HG03060 (cell line): Measurements from ENCODE around the gene TMEM213.

ENCODE experiments used
- ATAC-seq: cut with Tn5 transposase; IDR thresholded peaks from one replicate; pipeline ENCODE4 v1.9.1; 2021; ENCODE audit warnings: low read depth, moderate number of reproducible peaks; ENCODE audit not compliant: unreplicated experiment

The TMEM213 gene

DNA sequence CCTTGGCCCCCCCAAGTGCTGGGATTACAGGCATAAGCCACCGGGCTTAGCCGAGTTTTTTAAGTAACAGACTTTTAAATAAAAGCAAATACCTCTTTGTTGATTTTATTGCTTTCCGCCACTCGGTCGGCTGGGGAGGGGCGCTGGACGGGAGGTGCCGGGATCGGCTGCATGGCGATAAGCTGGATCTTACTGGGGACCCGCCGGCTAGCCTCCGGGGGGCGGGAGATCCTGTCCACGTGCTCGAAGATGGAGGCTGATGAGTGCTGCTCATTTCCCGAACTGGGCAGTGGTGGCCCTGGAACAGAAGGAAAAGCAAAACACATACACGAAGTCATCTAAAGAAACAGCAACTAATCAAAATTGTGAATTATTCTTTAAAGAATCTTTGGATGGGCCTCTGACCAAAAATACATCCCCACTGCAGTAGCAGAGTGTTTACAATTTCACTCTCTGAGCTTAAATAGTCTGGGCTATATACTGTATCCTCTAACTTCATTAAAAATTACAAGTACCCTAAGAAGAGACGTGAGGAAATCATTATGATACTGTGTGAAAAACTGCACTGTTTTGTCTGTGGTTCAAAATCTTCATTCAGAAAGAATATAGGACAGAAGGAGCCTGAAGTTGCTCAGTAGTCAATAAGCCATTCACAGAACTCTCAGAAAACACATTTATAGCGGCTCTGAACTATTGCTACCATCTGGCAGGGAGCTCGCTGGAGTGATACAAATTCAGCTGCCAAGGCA is 73.4 kb downstream of the TMEM213 start:
- no peak for ATAC-seq

DNA sequence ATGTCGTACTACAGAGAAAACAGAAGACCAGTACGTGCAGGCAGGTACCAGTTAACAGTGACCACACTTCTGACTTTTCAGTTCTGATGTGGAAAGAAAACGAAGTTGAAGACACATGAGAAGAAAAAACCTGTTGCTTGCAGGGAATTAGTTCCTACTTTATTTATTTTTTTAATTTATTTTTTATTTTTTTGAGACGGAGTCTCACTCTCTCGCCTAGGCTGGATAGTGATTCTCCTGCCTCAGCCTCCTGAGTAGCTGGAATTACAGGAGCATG is 74.0 kb downstream of the TMEM213 start:
- ATAC-seq: no peak

DNA sequence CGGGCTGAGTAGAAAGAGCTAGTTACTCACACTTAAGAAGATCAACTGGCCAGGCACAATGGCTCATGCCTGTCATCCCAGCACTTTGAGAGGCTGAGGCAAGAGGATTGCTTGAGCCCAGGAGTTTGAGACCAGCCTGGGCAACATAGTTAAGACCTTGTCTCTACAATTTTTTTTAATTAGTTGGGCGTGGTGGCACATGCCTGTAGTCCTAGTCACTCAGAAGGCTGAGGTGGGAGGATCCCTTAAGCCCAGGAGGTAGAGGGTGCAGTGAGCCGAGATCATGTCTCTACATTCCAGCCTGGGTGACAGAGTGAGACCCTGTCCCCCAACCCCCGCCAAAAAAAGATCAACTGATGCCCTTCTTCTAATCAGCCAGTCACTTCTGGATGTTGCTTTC is 74.8 kb downstream of the TMEM213 start:
- no peak for ATAC-seq

DNA sequence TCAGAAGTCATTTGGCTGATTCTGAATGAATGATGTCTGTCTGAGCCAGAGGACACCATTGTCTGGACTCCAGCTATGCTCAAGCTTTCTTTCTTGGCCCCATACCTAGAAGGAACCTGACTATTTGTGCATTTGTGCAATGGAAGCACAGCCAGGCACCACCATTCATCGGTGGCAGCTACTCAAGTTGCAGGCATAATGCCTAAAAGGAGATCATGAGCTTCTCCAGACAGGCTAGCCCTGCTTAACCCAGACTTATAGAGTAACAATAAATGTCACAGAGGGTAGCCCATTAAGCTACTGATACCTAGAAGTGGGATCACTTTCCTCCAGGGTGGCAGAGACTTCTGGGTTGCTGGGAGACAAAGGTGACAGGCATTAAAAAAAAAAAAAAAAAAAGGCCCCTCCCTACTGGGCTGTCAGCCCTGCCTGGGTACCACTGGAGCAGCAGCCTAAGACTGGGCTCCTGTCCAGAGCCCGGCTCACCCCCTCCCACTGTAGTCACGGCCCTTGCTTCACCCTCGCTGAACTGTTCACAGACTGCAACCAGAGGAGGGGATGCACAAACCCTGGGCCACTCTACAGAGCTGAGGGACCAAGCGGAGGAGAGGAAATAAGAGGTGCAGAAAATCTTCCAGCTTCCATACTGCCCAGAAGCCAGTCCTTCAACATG is 75.6 kb downstream of the TMEM213 start:
- ATAC-seq: no peak

DNA sequence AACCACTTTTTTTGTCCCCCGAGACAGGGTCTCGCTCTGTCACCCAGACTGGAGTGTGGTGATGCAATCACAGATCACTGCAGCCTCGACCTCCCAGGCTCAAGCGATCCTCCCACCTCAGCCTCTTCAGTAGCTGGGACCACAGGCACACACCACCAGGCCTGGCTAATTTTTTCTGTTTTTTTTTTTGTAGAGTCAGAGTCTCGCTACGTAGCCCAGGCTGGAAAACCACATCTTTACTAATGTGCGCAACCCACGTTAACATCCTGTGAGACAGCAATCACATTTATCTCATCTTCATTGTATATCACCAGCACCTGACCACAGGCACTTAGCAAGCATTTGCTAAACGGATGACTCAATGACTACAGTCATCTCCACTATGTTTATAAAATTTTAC is 78.0 kb downstream of the TMEM213 start:
- ATAC-seq: no peak

DNA sequence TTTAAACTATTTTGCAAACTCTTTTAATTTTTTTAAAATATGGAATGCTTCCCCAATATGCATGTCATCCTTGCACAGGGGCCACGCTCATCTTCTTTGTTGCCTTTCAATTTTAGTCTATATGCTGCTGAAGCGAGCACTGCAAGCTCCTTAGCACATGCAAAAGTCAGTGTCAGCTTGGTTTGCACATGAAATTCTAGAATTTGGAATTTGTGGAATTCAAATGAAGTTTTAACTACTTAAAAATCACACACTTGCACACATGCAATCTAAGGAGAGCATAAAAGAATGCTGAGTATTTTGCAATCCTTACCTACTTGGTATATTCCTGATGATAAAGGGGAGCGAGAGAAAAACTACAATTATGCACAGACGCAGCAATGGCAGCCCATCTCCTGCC is 78.5 kb downstream of the TMEM213 start:
- no peak for ATAC-seq

DNA sequence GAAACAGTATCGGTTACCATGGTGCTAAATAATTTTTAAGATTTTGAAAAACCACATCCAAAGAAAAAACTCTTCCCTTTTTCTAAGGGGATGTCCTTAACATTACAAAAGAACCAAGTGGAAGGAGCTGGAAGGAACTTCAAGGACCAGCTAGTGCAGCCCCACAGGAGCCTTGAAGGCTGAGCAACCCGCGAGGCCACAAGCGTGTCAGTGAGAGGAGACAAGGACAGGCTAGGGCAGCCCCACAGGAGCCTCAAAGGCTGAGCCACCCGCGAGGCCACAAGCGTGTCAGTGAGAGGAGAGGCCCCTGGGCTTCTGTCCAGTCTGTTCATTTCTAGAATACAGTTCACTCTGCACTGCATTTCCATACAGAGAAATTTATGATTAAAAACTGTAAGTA is 80.3 kb downstream of the TMEM213 start:
- no peak for ATAC-seq

DNA sequence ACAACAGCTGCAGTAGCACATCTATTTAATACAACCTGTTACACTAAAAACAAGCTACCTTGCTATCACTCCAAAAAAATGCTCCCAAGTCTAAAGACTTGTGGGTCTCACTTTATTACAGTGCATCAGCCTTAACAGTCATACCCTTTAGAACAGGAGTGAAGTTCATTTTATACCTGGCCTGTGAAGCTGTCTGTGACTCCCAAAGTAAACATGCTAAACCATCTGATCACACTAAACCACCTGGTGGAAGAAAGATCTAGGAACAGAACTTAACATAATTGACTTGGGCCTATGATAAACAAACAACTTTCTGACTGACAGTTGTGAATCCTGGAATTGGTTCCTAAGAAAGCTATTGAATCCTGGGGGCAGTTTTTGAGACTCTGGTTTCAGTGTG is 81.1 kb downstream of the TMEM213 start:
- ATAC-seq: no peak

DNA sequence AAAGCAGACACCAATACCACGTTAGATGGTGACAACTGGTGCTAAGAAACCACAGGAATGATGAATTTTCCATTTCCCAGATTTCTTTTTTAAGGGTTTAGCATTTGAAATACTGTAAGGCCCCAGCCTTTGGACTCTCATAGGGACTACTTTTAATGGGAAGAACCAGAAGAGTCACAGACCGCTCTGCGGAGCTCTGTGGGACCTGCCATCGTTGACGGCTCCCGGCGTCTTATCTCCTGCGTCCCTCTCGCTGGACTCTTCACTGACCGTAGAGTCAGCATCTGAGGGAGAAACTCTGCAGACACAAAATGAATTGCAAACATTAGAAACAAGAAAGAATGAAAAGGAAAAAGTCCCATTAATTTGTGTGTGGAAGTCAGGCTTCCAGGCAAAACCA is 81.6 kb downstream of the TMEM213 start:
- ATAC-seq: no peak

DNA sequence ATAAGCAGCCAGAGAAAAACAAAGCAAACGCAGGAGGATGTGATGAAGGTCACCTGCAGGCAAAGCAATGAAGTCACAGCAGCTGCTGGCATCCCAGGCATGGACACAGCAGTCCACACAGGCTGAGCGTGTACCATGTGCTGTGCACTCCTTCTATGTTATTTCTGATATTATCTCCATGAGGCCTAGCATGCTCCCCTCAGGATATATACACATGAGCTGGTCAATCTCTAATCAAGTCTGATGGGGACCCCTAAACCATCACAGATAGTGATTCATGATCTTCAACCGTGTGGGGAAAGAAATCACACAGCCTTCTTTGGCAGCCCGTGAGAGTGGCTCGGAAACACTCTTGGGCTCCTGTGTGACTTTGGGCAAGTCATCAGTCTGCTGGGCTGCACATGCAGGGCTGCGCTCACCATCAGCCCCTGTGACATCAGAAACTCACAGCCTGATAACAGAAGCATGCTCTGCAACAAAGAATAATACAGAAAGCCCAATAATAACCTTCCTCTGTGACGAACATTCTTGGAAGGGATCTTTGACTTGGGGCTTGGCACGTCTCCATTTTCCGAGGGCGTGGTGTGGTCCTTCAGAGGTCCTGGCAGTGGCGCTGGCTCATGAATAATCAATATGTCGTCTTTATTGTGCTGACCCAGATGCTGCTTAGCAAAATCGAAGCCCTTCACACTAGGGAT is 83.2 kb downstream of the TMEM213 start:
- ATAC-seq: no peak

DNA sequence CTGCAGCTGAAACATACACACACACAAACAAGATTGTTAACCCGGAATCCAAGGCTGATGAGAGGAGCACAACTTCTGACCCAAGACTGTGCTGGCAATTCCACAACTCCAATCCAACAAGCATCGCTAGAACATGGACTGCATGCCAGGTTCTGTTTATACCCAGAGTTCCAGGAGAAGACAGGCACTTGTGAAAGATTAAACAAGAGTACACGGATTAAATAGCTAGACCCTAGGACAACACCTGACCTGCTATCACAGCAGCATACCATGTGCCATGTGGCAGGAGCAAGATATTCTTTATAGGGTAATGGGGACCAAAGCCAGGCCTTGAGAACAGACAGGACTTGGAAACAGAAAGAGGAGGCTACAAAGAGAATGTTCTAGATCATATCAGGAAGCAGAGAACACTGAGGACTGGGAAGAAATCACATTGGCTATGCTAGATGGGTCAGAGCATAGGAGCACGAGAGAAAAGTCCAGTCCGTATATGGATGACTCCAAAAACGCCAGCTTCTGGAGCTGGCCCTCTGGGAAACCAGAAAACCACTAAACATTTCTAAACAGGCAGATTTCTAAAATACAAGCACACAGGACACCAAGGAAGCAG is 83.9 kb downstream of the TMEM213 start:
- ATAC-seq: no peak

DNA sequence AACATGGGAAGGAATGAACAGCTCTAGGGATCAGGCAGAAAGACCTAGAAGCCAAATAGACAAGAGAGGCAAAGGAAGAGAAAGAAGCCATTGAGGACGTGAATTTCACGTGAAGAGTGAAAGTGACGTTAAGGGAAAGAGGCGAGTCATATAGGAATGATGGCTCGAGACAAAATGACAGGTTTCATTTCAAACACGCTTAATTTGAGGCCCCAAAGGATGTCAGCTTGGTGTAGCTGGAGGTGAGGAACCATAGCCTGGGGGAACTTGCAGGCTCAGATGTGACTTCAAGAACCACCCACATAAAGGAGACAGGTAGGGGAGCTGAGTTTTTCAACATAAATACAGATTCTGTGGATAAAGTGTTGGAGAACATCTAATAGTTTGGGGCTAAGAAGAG is 84.5 kb downstream of the TMEM213 start:
- no peak for ATAC-seq

DNA sequence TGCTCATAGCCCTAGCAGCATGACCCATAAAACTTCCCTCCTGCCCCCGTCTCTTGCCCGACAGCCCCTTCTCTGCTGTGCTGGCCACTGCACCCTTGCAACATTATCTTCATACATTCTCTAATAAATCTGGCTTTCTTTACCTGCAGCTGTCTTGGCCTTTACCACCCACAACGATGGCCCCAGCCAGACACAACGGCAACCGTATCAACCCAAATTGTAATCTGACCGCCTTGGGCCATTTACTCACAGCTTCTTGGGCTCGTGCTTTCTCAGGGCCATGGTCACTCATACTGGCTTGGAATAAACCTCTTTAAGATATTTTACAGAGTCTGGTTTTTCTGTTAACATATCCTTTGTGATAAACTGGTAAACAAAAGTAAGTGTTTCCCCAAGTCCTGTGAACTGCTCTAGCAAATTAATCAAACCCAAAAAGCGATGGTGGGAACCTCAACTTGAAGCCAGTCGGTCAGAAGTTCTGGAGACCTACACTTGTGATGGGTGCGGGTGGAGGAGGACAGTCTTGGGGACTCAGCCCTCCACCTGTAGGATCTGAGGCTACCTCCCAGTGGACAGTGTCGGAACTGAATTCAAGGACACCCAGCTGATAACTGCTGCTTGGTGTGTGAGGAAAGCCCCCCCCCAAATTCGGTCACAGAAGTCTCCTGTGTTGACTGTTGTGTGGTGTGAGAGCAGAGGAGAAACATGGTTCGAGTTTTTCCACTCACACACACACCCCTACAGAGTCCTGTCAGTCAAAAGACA is 87.8 kb downstream of the TMEM213 start:
- ATAC-seq: no peak

DNA sequence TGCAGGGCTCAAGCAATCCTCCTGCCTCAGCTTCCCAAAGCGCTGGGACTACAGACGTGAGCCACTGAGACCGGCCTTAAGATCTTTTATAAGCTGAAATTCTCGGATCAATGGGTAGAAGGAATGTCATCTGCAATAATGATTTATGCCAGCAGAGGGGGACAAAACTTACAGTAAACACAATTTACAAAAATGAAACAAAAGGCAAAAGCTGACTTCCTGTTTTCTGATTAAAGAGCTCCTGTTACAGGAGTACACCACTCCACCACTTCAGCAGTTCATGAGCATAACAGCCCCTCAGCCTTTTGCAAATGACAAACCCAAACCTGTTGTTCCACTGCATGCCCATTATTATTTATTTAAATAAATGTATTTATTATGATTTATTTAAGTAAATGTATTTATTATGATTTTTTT is 88.7 kb downstream of the TMEM213 start:
- peak; percentile 82 for ATAC-seq

DNA sequence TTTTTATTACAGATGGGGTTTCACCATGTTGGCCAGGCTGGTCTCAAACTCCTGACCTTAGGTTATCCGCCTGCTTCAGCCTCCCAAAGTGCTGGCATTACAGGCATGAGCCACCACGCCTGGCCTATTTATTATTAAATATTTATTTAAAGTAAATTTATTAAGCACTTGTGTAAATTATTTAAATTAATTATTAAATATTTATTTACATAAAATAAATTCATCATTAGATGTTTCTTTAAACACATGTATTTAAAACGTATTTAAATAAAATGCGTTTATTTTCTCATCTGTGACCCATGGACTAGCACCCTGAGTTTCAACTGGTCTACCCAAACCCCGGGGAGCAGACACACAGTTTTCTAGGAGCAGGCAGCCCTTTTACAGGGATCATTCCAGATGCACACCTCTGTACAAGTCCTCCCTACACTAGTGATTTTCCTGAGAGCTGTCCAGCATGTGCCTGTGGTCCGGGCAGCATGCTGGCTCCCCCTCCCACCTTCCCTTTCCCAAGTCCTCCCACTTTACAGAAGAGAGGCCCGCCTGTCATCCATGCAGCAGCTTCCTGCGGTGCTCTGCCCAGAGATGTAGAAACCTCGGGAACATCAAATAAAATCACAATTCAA is 89.4 kb downstream of the TMEM213 start:
- ATAC-seq: no peak
